Hypothalamus (tissue), 51 donors: ENCODE measurements around the gene RAD51B.

ENCODE experiments used
- DNase-seq, 51 donors: peaks; one replicate each; lab custom pipeline; 2025; lab: John Stamatoyannopoulos, UW

The RAD51B gene

GRCh38 chr14:68050177-68050576 is 230.6 kb downstream of the RAD51B start:
- no peak for DNase-seq

DNA sequence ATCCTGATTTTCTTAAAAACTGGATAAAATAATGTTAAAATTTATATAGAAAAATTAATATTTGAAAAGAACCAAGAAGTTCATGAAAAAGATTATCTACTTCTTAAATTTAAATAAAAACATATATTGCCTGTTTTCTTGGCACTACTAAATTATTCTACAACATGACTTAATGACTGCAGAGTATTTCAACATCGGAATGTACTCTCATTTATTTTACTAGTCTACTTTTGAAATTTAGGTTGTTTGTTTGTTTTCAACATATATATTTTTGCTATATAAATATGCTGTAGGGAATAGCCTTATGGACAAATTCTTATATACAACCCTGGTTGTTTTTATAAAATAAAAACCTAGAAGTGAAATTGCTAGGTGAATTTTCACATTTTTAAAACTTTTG is 231.6 kb downstream of the RAD51B start:
- DNase-seq, result no peak

DNA sequence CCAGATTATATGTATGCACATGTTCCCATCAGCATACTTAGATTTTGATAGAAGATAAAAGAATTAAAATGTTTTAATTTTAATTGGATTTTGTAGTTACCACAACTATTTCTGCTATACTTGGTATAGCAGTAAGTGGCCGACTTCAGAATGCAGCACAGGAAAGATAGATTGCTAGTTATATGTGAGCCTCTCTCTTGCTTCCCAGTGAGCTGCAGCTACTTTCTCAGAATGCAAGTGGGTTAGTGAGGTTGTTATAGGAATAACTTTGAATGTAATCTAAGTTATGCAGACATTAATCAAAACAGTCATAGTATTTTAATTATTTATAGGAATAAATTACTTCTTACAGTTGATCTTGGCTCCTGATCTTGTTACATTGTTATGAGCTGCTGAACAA is 240.6 kb downstream of the RAD51B start:
- no peak for DNase-seq

DNA sequence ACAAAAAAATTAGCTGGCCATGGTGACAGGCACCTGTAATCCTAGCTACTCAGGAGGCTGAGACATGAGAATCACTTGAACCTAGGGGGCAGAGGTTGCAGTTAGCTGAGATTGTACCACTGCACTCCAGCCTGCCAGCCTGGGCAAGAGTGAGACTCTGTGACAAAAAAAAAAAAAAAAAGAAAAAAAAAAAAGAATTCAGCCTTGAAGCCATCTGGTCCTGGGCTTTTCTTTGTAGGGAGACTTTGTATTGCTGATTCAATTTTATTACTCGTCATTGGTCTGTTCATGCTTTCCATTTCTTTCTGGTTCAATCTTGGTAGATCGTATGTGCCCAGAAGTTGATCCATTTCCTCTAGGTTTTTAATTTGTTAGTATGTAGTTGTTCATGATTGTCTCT is 243.1 kb downstream of the RAD51B start:
- no peak for DNase-seq

- no peak for DNase-seq
These were observed 245.7 kb downstream of the RAD51B start for GRCh38 chr14:68065322-68065721.

GRCh38 chr14:68074765-68075381 is 255.3 kb downstream of the RAD51B start:
- no peak for DNase-seq

- DNase-seq, result no peak
These were observed 255.9 kb downstream of the RAD51B start for GRCh38 chr14:68075382-68076029.

DNA sequence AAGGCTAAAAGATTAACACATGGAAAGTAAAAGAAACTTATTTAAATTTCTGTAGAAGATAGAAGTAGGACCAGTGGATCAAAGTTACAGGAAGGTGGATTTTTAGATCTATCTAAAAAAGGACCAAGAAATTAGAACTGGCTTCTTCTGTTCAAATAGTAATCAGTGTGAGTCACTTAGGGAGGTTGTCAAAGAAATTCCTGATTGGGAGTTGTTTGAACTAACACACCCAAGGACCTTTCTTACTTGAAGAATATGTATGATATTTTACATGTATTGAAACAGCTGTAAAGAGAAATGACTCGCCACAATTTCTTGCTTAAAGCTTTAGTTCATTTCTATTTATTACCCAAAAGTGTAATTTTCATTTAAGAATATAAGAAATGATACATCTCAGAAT is 256.9 kb downstream of the RAD51B start:
- DNase-seq, result no peak

DNA sequence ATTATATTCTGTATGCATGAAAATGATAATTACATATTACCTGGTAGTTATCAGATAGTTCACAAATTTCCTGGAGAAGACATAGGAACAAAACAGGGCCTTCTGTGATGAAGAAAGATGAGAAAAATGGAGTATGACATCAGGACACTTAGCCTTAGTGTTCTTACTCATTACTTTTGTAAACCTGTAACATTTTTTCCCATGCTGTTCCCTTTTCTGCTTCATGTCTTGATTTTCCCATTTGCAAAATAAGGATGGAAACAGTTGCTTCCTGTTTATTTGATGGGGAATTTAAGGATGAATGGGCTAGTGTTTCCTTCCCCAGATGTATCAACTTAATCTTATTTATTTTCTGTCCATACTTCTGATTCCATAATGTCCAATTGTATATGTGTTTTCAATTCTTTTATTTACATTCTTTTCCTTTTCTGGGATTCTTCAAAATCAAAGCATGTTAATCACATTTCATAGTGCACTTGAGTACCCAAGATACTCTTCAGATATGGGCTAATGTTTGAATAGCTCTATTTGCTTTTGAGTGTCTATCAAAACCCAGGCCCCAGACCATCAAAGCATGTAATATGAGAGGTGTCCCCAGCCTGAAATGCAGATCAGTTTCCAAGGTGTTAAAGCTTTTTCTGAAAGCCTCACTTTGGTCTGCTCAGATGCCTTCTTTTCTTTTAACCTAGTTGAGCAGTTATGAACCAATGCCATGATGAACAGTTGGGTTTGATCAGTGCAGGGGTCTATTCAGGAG is 260.5 kb downstream of the RAD51B start:
- no peak for DNase-seq

DNA sequence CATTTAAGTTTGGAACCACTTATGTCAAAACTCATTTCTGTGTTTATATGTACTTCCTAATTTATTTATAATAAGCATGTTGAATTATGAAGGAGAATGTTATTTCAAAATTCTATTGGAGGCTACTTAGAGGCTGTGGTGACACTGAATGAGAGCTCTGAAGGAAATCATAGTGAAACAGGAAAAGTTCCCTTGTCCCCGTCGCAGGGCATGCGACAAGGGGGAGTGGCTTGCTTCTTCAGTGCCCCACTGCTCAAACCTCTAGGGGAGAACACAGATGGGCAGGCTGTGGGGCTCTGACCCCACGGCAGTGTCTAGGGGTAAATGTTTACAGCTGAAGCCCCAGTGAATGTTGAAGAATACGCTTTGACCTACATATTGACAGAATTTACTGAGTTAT is 261.9 kb downstream of the RAD51B start:
- no peak for DNase-seq

GRCh38 chr14:68082698-68083291 is 263.2 kb downstream of the RAD51B start:
- DNase-seq, result no peak

- no peak for DNase-seq
These were observed 264.7 kb downstream of the RAD51B start for GRCh38 chr14:68084256-68084655.

DNA sequence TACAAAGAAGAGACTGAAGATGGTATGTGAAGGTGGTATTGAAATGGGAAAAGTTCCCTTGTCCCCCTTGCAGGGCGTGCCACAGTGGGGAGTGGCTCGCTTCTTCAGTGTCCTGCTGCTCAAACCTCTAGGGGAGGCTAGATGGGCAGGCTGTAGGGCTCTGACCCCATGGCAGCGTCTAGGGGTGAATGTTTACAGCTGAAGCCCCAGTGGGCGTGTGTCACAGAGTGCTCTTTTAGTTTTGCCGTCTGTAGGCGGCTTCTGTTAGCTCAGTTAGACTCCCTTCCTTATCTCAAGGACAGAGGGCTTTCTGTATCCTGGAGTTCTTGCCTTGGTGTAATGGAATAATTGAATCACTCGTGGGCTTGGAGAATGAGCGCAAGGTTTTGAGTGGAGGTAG is 266.2 kb downstream of the RAD51B start:
- no peak for DNase-seq

DNA sequence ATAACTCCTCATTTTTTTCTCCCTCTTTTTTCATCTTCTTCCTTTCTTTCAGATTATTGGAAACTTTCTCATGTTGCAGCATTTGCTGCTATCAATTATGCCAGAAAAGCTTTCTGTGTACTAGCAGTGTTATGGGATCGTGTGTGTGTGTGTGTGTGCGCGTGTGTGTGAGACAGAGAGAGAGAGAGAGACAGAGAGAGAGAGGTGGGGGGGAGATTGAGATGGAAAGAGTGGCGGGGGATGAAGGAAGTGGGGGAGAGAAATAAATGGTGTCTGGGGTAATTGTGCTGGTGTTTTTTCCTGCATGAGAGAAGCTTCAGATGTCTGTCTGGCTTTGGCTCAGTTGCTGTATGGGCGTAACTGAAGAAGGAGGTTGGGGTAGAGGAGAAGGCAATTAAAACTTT is 268.9 kb downstream of the RAD51B start:
- no peak for DNase-seq

DNA sequence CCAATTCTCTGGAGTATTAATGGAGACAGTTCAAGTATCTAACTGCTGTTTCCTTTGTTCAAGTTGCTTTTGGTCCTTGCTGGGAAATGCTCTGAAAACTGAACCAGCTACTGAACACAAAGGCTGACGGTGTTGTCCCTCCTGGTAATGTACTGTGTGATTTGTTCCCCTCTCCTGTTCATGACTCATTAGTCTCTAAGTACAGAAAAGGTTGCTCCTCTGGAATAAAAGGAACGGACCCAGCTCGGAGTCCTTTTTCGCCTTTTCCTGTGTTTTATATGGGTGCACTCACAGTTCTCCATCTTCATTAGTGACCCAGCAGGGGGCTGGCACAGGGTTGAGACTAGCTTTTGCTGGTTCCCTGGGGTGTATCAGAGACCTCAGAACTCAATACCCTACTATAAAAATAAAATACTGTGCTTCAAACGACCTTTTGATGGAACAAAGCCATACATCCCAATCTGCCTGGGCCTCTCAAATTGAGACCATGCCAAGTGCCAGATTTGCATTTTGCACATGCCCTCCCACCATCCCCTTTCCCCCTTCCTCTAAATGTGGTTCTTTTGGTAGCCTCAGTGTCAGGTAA is 269.7 kb downstream of the RAD51B start:
- DNase-seq, result peak in 3 of 51 donors; percentile 8 to 44 (median 8)

- DNase-seq, result no peak
These were observed 274.6 kb downstream of the RAD51B start for GRCh38 chr14:68094158-68094557.

- no peak for DNase-seq
These were observed 275.2 kb downstream of the RAD51B start for GRCh38 chr14:68094752-68095151.

GRCh38 chr14:68097727-68098126 is 278.1 kb downstream of the RAD51B start:
- no peak for DNase-seq

GRCh38 chr14:68098834-68099233 is 279.3 kb downstream of the RAD51B start:
- no peak for DNase-seq

DNA sequence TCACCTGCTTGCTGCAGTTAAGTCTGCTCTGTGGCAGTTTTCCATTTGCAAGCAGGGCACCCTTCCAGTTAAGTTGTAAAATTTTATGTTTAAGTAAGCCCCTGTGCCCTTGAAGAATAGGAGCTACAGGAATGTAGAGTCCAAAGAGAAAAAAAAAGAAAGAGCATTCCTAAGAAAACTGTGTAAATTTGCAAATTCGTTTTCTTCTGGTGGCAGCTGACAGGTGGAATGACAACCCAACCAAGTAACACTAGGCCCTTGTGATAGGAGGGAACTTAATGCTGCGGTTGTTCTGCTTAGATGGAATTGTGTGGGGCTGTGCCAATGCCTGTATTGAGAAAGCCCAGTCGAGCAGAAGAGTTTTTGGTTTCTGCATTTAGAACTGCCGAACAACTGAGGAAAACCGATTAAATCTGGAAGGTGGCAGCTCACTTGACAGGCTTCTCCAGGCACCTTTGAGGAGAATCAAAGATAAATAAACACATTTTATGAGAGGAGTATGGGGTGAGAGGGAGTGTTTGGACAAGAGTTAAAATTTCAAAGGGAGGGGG is 280.0 kb downstream of the RAD51B start:
- peak in 18 of 51 donors; percentile 2 to 58 (median 22) for DNase-seq
